HG03066 (cell line): ENCODE measurements around the gene NUDCD3.
"Not testable (repeated sequence)": the region's sequence is repeated elsewhere in the genome, so short reads cannot be mapped to it uniquely, and the experiment has no call there.

ENCODE experiments used
- ATAC-seq: cut with Tn5 transposase; IDR thresholded peaks from one replicate; pipeline ENCODE4 v1.9.1; 2021; ENCODE audit warnings: low read depth; ENCODE audit not compliant: unreplicated experiment

NUDCD3 gene

DNA sequence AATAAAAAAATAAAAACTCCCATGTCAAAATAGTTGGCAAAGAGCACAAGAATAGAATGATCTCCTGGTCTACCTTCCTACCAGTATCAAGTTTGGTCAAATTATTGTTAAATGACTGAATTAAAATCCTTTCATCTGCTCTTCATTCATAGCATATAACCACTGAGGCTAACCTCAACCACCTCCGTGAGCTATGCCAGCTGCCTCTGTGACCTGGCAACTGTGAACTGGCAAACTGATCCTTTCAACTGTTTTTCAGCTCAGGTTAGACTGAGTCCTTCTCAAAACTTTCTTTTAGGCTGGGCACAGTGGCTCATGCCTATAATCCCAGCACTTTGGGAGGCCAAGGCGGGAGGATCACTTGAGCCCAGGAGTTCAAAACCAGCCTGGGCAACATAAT is 36.1 kb downstream of the NUDCD3 start:
- ATAC-seq, result no peak

DNA sequence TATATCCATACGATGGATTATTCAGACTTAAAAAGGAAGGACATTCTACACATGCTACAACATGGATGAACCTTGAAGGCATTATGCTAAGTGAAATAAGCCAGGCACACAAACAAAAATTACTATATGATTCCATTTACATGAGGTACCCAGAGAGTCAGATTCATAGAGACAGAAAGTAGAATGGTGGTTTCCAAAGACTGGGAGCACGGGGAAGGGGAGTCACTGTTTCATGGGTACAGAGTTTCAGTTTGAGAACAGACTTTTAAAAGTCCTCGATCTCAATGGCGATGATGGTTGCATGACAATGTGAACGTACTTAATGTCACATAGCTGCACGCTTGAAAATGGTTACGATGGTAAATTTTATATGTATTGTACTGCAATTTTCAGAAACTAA is 39.3 kb downstream of the NUDCD3 start:
- no peak for ATAC-seq

DNA sequence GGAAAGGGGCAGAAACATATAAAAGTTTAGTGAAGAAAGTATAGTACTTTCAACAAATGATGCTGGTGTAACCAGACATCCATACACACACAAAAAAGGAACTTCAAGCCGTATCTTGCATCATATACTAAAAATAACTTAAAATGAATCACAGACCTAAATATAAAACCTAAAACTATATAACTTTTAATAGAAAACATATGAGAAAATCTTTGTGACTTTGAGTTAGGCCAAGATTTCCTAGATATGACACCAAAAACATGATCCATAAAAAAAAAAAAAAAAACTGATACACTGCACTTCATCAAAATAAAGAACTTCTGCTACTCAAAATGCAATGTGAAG is 40.9 kb downstream of the NUDCD3 start:
- no peak for ATAC-seq

DNA sequence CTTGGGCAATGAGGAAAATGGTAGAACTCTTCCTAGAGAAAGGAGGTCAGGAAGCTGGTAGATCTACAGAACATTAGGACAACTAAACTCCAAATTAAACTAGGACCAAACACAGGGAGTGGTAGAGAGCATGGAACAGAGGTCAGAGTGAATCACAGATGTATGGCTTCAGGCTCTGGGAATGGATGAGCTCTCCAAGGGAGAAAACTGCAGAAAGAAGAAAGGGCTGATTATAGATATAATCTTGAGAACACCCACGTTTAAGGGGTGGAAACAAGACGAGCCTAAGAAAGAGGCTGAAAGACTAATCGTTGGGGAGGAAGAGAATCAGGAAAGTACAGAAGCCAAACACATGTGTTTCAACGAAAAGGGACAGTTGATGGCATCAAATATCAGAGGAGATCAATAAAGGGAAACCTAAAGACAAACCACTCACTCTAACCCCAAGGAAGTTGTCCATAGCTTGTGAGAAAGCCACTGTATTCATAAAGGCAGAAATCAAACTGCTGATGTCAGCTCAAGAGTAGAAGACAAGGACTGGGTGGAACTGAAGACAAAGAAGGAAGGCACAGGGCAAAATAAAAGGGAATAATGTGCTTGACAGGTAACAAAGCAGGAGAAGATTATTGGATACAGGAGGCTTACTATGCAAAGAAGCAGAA is 41.4 kb downstream of the NUDCD3 start:
- ATAC-seq, result no peak

DNA sequence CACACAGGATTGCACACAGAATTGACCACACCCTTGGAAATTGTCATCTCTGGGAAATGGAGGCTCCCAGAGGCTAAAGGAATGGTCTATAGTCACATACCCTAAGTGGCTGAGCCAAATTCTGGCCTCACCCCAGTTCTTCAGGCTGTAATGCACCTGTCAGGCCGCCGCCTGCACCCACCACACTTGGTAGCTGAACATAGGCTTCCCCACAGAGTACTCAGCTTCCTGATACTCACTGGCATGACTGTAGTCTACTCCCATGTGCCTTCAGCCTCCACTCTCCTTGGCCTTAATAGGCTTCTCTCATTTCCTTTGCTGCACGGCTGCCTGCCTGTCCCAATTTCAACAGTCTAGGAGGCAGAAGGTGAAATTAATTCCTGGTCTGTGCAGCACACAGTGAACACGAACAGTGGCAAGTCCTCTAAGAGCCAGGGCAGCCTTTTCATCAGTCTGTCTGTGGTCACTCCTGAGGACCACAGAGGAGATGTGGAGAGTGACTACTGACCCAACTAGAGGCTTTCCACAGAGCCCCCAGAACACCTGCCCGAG is 42.5 kb downstream of the NUDCD3 start:
- ATAC-seq, result no peak

DNA sequence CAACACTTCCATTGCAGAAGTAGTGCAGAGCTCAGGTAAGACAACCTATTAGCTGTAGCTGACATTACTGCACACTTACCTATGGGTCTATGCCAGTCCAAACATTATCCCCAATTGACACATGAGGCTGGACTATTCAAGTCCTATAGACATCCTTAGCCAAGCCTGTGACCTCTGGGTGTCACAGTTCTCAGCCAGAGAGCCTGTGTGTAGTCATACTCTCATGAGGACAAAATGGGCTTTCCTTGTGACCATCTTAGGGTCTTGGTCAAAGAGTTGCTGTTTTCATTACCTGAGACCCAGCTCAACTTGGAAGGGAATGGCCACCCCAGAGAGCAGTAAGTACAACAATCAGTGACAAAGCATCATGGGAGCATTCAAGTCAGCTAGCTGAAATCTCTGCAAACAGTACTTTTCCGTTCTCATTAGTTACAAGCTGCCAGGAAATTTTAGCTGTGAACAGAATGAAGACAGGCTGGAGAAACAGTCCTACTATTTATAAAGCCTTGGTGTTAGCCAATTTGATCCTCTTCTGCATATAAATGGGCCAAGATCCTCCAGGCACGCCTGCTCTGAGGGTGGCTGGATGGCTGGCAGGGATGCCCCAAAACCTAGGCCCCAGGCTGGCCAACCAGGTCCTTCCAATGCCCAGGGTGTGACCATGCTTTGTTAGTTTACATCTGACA is 44.3 kb downstream of the NUDCD3 start:
- ATAC-seq, result no peak

DNA sequence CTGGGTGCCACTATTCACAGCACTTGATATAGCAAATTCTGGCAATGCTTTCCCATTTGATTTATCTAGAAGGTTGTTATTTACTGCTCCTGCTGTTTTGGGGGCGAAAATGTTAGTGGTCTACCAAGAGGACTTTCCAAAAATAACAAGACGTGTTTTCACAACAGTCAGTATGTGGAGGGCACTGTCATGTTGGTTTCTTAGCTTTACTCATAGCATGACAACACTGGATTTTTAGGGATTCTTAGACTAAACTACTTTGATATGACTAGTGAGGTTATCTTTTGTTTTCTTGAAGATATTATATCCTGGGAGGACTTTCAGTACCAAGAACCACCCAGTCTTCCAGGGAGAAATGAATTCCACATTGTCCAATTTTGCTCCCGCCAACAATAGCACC is 49.4 kb downstream of the NUDCD3 start:
- no peak for ATAC-seq

DNA sequence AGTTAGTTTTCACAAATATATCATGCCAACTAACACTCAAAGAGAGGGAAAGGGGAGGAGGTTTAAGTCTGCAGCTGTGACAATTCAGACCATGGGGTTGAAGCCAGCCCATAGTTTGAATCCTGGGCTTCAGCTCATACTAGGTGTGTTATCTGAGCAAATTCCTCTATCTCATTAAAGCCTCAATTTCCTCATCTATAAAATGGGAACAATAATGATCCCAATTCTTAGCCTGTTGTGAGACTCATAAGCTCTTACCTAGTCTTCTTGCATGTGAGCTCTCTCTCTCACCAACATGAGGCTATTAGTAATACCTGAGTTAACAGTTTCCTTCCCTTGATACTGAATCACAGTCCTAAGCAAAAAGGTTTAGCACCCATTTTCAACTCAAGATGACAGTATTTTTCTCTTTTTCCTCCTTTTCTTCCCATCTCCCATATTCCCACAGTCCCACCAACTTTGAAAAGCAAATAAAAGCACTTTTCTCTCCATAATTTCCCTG is 49.8 kb downstream of the NUDCD3 start:
- no peak for ATAC-seq

DNA sequence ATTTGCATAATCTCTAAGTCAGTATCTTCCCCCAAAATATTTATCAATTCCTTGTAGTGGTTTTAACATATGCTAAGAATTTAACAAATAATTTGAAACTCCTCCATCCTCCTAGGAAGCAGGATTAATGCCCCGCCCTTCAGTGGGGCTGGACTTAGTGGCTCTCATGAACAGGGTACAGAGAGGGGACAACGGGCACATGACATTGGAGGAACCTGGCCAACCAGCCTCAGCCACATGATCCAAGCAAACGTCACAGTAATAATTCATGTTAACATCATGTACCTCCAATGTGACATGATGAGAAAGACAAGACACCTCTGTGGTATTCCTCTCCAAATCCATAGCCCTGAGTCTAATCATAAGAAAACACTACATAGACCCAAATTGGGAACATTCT is 50.5 kb downstream of the NUDCD3 start:
- ATAC-seq, result no peak

DNA sequence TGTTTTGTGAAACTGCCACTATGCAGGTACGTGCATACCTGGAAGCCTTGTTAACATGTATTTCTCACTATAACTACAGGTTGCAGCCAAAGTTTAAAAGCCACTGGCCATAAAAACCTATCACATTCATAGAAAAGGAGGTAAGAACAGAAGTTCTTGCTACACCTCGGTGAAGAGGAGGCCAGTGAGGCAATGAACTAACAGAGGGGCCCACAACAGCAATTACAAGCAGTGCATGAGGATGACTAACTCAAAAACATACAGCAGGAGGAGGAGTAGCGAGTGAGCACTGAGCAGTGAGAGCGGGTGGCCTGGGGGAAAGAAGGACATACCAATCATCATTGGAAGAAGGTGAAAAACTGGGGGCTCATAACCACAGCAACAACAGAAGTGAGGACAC is 51.6 kb downstream of the NUDCD3 start:
- ATAC-seq, result no peak

DNA sequence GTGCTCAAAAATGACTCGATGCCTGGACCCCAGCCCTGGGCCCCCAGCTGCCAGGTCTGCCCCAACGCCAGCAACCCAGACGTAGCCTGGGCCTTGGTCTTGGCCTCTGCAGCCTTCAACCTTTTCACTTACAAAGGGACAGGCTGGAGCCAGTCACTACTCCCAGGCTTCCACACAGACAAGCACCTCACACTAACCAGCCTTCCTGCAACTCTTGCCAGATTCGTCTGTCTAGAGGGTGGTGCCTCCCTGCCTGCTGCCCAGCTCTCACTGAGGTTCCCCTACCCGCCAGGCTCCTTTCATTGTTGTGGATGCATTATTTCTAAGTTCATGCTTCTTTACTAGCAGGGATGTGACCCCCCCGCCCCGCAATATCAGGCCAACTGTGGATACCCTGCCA is 56.3 kb downstream of the NUDCD3 start:
- ATAC-seq, result no peak

DNA sequence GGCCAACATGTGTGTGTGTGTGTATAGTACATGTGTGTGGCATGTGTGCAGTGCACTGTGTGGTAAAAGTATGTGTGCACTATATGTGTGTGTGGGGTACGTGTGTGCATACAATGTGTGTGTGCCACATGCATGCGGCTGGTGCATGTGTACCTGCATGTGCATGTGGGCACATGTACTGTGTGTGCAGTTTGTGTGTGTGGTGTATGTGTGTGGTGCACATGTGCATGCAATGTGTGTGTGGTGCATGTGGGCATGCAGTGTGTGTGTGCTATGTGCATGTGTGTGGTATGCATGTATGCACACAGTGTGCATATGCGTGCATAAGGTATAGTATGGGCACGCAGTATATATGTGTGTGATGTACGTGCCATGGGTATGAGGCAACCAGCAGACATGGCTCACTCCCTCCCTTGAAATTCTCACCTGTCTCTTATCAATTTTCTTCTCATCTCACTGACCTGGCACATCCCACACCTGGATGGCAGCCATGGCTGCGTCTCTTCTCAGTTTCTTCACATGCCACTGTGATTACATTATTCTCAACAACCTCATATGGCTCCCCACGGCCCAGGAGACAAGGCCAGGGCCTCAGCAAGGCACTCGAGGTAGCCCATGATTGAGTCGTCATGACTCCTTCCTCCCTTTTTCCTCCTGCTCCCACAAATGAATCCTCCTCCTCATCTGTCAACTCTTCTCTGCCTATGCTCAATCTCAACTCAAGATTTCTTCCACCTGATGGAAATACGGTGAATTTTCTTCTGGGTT is 57.0 kb downstream of the NUDCD3 start:
- no peak for ATAC-seq

DNA sequence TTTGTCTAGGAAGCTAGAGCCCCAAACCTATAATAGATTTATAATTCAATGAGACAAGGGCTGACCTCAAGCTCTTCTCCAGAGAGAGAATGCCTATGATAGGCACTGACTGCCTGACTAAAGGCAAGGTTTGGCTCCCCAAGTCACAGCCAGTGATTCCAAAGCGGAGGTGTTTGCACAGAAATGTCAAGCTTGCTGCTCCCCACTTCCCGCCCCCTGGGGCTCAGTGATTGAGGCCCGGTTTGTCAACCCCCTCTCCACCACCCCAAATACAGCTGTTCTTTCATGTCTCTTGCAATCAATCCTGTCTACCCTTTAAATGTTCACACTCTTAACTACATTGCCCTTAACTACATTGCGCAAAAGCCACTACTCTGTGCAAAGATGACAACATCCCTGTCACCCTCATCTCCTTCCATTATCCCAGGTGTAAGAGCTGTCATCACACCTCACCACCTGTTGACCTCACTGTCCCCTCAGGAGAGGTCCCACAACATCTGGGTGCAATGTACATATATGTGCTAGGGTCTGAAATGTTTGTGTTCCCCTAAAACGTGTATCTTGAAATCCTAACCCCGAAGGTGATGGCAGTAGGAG is 58.0 kb downstream of the NUDCD3 start:
- no peak for ATAC-seq

DNA sequence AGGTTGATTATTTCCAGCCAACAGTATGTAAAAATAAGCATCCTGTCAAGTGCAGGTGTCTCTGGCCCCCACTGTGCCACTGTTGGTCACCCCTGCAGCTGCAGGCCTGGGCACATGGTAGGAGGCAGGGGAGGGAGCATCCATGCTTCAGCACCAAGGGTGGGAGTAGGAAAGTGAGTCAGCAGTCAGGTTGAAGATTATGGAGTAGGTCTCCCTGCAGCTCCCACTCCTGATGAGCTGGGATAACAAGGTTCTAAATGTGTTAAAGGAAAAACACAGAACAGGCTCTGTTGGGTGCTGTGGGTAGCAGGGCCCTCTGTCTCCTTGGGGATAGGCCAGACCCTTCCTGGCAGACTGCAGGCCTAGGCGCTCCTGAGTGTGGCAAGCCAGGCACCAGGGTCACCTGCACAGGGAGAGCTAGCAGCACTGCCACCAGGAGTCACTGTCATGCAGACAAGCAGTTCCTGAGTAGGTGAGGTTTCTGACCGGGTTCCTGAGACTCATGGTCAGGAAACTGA is 59.3 kb downstream of the NUDCD3 start:
- peak; percentile 65 for ATAC-seq

DNA sequence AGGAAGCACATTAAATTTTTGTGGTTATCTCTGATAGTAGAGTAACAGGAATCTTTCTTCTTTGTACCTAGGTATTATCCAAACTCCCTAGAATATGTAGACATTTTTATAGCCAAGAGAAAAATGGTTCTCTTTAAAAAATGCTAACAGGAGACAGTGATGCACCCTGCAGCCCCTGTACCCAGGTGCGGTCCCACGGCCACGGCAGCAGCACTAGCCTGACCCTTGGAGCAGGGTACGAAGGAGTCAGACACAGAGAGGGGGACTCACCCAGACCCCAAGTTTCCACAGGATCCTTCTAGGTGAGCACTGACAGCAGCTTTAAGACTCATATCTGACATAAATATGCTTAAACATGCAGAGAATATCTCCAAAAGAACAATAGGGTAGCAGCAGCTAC is 60.4 kb downstream of the NUDCD3 start:
- no peak for ATAC-seq

DNA sequence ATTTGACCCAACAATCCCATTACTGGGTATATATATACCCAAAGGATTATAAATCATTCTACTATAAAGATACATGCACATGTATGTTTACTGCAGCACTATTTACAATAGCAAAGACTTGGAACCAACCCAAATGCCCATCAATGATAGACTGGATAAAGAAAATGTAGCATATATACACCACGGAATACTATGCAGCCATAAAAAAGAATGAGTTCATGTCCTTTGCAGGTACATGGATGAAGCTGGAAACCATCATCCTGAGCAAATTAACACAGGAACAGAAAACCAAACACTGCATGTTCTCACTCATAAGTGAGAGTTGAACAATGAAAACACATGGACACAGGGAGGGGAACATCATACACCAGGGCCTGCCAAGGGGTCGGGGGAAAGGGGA is 65.7 kb downstream of the NUDCD3 start:
- ATAC-seq, result not testable (repeated sequence)

DNA sequence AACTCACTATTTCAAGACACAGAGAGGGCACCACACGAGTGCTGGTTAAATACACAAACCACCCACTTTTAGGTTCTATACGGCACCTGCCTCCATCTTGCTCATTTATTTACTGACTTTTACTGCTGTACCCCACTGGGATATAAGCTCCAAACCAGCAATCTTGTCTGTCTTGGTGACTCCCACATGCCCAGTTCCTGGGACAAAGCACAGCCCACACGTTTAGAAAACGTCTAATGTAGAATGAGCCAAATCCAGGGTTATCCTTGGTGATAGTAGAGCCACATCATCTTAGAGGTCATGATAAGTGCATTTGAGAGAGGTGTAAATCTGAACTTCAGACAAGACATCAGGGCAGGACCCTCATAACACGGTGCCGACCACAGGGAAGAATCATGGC is 73.5 kb downstream of the NUDCD3 start:
- ATAC-seq, result no peak

DNA sequence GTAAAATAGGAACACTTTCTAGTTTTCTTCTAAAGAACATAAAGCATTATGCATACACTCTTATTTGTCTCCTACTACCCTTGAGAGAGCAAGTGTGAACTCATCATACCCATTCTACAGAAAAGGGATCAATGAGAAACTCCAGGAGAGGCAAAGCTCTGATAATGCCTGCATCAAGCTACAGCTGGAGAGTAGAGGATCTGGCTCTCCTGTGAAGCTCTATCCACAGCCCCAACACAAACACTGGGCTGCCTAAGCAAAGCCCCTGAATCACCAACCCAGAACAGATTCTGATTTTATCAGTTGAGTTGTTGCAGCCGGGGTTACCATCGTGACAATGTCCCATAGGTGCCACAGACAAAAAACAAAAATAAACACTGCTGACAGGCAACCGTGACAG is 74.9 kb downstream of the NUDCD3 start:
- ATAC-seq, result no peak

DNA sequence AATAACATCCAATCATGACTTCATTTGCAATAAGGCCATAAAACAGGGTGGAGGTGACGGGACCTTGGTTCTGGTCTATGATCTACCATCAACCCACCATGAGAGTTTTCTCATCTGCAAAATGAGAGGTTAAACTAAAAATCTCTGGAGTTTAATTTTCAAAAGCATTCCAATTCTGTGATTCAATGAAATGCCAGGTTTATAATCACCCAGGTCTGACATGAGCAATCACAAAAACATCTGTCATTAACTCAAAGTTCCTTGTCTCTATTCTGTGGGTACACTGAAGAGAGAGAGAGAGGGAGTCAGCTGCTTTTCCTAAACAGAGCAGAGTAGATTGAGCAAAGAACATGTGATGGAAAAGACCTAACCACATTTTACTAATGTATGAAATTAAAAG is 75.4 kb downstream of the NUDCD3 start:
- ATAC-seq, result no peak

DNA sequence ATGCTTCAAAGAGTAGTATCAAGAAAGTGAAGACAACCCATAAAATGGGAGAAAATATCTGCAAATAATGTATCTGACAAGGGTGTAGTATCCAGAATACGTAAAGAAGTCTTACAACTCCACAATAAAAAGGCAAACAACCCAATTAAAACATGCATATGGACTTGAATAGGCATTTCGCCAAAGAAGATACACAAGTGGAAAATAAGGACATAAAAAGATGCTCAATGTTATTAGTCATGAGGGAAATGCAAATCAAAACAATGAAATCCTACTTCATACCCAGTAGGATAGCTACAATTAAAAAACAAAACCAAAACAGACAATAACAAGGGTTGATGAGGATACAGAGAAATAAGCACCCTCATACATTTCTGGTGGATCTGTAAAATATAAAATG is 79.2 kb downstream of the NUDCD3 start:
- no peak for ATAC-seq

DNA sequence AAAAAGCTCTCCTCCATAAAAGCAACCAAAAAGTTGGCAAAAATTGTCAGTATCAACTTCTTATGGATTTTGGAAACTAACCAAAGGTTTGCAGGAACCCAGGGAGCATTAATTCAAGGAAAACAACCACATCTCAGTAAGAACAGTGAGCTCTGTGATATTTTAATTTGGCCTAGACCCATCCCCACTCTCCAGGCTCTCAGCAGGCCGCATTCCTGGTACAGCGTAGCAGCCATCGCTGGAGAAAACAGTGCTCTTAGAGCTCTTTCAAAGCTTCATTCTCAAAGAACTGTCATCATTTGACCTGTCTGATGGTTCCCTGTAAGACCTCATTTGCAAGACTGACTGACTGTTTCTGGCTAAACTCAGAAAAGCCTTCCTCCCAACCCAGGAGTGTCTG is 81.9 kb downstream of the NUDCD3 start:
- no peak for ATAC-seq
